HG02981 (cell line): ENCODE measurements around the gene CAPN11.

Experiments
- ATAC-seq: cut with Tn5 transposase; IDR thresholded peaks from one replicate; pipeline ENCODE4 v1.9.1; 2021; ENCODE audit warnings: mild to moderate bottlenecking, moderate library complexity; ENCODE audit not compliant: unreplicated experiment

CAPN11 gene

DNA sequence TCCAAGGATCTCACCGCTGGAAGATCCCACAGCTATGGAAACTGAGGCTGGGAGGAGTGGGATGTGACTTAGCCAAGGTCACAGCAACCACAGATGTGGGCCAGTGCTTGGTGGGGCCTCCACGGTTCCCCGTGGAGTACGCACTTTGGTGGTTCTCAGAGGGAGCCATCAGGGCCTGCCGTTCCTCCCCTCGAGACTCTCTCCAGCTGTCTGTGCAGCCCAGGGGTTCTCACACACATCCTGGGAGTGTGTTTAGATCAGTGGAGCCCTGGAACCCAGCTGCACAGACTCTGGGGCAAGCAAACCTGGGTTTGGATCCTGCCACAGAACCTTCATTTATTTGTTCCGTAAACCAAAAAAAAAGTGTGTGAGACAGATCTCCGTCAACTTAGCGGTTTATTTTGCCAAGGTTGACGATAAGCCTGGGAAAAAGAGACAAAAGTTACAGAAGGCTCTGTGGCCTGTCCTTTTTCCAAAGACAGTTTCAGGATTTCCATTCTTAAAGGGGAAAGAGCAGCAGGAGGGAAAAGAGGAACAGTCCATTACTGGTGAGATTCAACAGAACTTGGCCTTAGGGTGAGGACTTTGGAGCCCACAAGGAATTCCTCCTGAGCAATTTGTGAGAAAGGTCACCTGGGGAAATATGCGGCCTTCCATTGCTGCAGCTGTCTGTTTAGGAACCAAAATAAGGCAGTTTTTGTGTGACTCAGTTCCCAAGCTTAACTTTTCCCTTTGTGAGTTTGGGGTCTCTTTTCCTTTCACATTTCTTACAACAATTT is 44.5 kb downstream of the CAPN11 start:
- no peak for ATAC-seq

GRCh38 chr6:44203955-44204354 is 45.3 kb downstream of the CAPN11 start:
- no peak for ATAC-seq

DNA sequence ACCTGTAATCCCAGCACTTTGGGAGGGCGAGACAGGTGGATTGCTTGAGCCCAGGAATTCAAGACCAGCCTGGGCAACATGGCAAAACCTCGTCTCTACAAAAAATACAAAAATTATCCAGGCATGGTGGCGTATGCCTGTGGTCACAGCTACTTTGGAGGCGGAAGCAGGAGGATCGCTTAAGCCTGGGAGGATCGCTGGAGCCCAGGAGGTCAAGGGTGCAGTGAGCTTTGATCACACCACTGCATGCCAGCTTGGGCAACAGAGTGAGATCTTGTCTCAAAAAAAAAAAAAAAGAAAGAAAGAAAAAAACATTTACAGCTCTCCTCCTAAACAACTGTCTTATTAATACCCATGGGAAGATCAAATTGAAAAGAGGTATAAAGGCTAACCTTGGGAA is 49.3 kb downstream of the CAPN11 start:
- no peak for ATAC-seq

- no peak for ATAC-seq
These were observed 52.7 kb downstream of the CAPN11 start for GRCh38 chr6:44211284-44211683.

- ATAC-seq: no peak
These were observed 55.7 kb downstream of the CAPN11 start for GRCh38 chr6:44214307-44214706.

GRCh38 chr6:44216677-44217331 is 58.2 kb downstream of the CAPN11 start, which contains the start of gene MYMX:
MYMX (plus strand) TSS chr6:44216926; CDS start chr6:44217472, 546 bp downstream.
- no peak for ATAC-seq

DNA sequence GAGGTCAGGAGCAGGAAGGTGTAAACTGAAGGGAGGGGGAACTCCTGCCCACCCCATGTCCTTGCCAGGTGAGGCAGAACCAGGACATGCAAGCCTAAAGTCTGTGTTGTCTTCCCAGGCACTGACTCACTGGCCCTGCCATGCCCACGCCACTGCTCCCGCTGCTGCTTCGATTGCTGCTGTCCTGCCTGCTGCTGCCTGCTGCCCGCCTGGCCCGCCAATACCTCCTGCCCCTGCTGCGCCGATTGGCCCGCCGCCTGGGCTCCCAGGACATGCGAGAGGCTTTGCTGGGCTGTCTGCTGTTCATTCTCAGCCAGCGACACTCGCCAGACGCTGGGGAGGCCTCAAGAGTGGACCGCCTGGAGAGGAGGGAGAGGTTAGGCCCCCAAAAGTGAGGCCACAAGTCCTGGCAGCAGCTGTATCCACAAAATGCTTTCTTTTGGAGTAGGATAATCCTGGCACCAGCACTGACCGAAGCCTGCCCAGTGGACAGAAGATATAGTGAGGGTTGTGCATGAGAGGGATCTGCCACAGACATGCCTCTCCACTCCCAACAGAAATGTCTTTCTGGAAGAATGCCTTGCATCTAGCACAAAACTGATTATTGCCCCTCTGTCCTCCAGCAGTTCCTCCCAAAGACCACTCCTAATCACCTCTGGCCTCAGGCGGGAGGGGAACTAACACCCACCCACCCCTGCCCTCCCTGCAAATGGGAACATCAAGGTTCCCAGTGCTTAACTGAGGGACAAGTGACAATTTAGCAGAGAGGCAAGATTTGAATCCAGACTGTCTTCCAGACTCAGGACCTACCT is 58.9 kb downstream of the CAPN11 start:
- ATAC-seq: no peak

- ATAC-seq: peak; percentile 45
These were observed 60.6 kb downstream of the CAPN11 start for GRCh38 chr6:44219053-44219814.

- ATAC-seq: no peak
These were observed 61.5 kb downstream of the CAPN11 start for GRCh38 chr6:44219815-44220784.

- ATAC-seq: no peak
These were observed 62.3 kb downstream of the CAPN11 start for GRCh38 chr6:44220913-44221290.

- peak; percentile 42 for ATAC-seq
These were observed 62.8 kb downstream of the CAPN11 start for GRCh38 chr6:44221291-44221960.

- ATAC-seq: no peak
These were observed 63.3 kb downstream of the CAPN11 start for GRCh38 chr6:44221961-44222335.

DNA sequence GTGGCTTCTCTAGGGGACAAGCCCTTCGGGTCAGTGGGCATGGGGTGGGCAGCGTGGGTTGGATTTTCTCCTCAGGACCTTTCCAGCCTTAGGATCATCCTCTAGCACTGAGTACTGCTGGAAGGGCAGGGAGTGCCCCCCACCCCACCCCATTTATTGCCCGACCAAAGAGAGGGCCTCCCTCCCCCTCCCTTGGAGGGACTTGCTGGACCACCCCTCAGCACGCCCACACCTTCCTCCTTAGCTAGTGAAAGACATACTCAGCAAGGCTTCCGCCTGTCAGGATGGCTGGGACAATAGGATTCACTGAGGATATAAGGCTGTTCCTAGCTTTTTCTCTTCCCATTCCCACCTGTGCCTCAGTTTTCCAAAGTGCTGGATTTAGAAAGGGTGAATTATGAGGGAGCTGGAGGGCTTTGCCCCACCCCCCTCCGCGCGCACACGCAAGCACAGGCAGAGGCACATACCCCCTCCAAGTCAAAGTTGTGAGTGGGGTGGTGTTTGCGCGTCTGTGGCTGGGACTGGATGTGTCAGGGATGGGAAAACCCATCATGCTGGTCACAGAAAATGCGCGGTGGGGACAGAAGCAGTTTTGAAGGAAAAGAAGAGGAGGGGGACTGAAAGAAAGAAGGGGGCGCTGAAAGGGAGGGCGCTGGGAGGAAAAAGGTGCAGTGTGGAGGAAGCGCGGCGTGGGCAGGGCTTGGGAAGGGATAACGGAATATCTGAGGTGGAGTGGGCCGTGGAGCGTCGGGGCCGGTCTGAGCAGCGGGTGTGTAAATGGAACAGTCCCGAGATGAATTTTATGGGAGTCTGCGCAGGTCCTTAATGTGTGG is 64.1 kb downstream of the CAPN11 start:
- peak; percentile 1 for ATAC-seq

- peak; percentile 46 for ATAC-seq
These were observed 64.9 kb downstream of the CAPN11 start, which contains the start of gene SLC29A1 for GRCh38 chr6:44223319-44224028. SLC29A1 (plus strand) TSS chr6:44223595; CDS start chr6:44227314, 3,719 bp downstream.

- peak; percentile 10 for ATAC-seq
These were observed 65.7 kb downstream of the CAPN11 start for GRCh38 chr6:44224029-44224964.

DNA sequence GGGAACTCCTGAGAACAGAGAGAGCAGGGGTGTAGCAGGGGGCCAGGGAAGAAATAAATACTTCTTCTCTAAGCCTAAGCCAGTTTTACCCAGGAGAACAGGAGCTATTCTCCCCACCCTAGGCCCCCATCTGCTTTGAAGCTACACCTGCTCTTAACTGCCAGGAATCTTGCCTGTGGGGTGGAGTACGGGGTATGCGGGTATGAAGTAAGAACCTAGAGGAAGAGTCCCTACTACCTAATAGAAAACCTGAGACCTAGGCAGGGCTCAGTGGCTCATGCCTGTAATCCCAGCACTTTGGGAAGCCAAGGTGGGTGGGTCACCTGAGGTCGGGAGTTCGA is 66.3 kb downstream of the CAPN11 start:
- ATAC-seq: no peak
